Ovary (tissue), 9 donors: ENCODE results near the gene ACOT7. TPM values are rescaled to one million over a fixed set of nuclear protein-coding genes. Genes with fewer than 3 reads are reported as not detected.
A peak's percentile ranks its signal among the peaks of the same experiment; 100 is the strongest.

Source experiments
- DNase-seq, 5 donors: peaks; one replicate each; pipeline ENCODE4 v3.0.0-alpha.2; 2019 to 2020
- H3K27ac ChIP-seq, 2 donors: fragments of 200-600 bp; one replicate each; pipeline versions ENCODE4 v1.5.1 to v1.8.0; 2019 to 2022
- H3K27me3 ChIP-seq: fragments of 200-600 bp; one replicate; pipeline ENCODE4 v1.8.0; 2022
- H3K36me3 ChIP-seq: fragments of 200-600 bp; sonication (generic); one replicate; pipeline ENCODE4 v1.5.1; 2019
- H3K4me1 ChIP-seq: one replicate; pipeline ENCODE4 v1.8.1; 2013; ENCODE audit warnings: mild to moderate bottlenecking, moderate library complexity; ENCODE audit not compliant: insufficient read depth
- H3K4me3 ChIP-seq: fragments of 200-600 bp; sonication (generic); one replicate; pipeline ENCODE4 v1.5.1; 2017
- H3K9me3 ChIP-seq, 2 donors: fragments of 200-600 bp in 1 of 2; sonication (generic) in 1 of 2; one replicate each; pipeline versions ENCODE4 v1.5.1 to v1.8.1; 2013 to 2019; ENCODE audit warnings: mild to moderate bottlenecking in 1 of 2, moderate library complexity in 1 of 2
- CTCF ChIP-seq, 3 donors: fragments of 450-650 bp in 2 of 3; fragments of 200-600 bp in 1 of 3; IDR thresholded peaks; one replicate each; pipeline versions ENCODE4 v1.5.1 to v1.8.0; 2016 to 2022; ENCODE audit warnings: antibody characterized with exemption in 3 of 3, mild to moderate bottlenecking in 1 of 3
- EP300 ChIP-seq: sonication (generic); formaldehyde crosslinking; IDR thresholded peaks from one replicate; pipeline ENCODE4 v1.6.1; 2017; ENCODE audit warnings: antibody characterized with exemption
- POLR2A ChIP-seq: fragments of 450-650 bp; IDR thresholded peaks from one replicate; pipeline ENCODE4 v1.6.1; 2017; ENCODE audit warnings: antibody characterized with exemption, mild to moderate bottlenecking, moderate library complexity
- WGBS, 3 donors: extraction: QIAGEN DNeasy Blood & Tissue Kit in 1 of 3; methylation state at CpG; one replicate each; pipeline versions ENCODE4 v1.1.5 to v1.1.7; 2013 to 2017; 5-methylcytosine and 5-hydroxymethylcytosine counted together
- intact Hi-C, 4 donors: fragments of 100-400 bp; cut with DNase I; formaldehyde crosslinking; loops; one replicate each; pipeline versions ENCODE4 v1.11.0 to v1.15.1; 2022 to 2023
- polyA plus RNA-seq, 2 donors: library from polyadenylated mRNA; stranded (reverse); fragments of 200-250 nt in 1 of 2; fragments of 350-450 nt in 1 of 2; fragmentation: Illumina TruSeq in 1 of 2; extraction: RNeasy Lipid Tissue Mini Kit (QIAGEN cat#74804) in 1 of 2; gene quantifications; one replicate each; pipeline ENCODE4 v1.2.3, GENCODE V29; 2013 to 2014
- total RNA-seq, 7 donors: library from RNA; depleted of rRNA in 2 of 7; stranded (reverse); fragments of >200 nt in 2 of 7; fragmentation: NEBNext Ultra II Directional in 3 of 7; extraction: Animal tissue kit (Norgen Biotek cat#: 25700) in 3 of 7; gene quantifications; one replicate each; pipeline versions ENCODE4 v1.1.0 to v1.2.4, GENCODE V29; 2016 to 2023
- donor health status: DM: no; HTN: no; CAD: no; lungs with moderate emphysema.
- donor health status: DM: no; HTN: no; CAD: no.
- donor health status: Bipolar disorder and iron deficiency.
- donor health status: DM: yes; HTN: yes; CAD: no.
- donor health status: DM: no; HTN: no; CAD: no.
- donor health status: DM: yes; HTN: yes; CAD: no.

Gene ACOT7
- total and polyA plus RNA-seq, 9 donors: 6.4 to 20.7 (median 11.3) TPM

DNA sequence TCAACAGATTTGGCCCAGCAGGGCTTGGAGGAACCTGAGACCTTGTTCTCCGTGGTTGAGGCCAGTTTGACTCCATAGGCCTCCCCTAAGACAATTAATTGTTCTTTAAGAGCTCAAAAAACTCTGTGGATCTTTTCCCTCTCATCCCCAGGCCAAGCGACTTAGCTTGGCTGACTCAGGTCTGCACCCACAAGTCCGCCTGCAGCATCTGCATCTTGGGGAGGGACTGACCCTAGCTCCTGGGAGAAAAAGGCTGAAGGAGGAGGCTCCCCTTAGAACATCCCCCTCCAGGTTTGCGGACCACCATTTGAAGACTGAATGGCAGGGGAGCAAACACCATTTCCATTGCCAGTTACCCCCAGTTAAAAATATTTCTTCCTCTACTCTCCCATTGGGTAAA is 27.7 kb upstream of the ACOT7 start:
- Histone ChIP-seq H3K27ac (no peak overlapping the region), H3K36me3 (no peaks in the 10 kb centered on the region), H3K9me3 (no peaks in the 10 kb centered on the region), H3K4me3 (no peak overlapping the region), H3K4me1 (no peaks in the 10 kb centered on the region), H3K27me3 (peaks cover 16% of the 10 kb centered on the region)
- no peak for DNase-seq
- 51 to 60% (median 58%) methylated on average over 4 of the region's 4 CpGs for WGBS, 3 donors
- TF ChIP-seq POLR2A: no peak
- intact Hi-C loops: no loop called here

- DNase-seq: no peak
- intact Hi-C loops: no loop called here
- Histone ChIP-seq H3K4me1 (no peaks in the 10 kb centered on the region), H3K9me3 (no peaks in the 10 kb centered on the region), H3K36me3 (no peaks in the 10 kb centered on the region), H3K27me3 (peaks cover 12% of the 10 kb centered on the region), H3K4me3 (no peak overlapping the region), H3K27ac (no peak overlapping the region)
- no peak for TF ChIP-seq CTCF (IDR thresholded peaks at IDR 0.05)
- no peak for TF ChIP-seq POLR2A
- TF ChIP-seq EP300: no peak
- WGBS, 3 donors: 6 to 8% (median 6%) methylated on average over 37 to 44 of the region's 44 CpGs
These were observed 27.0 kb upstream of the ACOT7 start for GRCh38 chr1:6420454-6421042.

DNA sequence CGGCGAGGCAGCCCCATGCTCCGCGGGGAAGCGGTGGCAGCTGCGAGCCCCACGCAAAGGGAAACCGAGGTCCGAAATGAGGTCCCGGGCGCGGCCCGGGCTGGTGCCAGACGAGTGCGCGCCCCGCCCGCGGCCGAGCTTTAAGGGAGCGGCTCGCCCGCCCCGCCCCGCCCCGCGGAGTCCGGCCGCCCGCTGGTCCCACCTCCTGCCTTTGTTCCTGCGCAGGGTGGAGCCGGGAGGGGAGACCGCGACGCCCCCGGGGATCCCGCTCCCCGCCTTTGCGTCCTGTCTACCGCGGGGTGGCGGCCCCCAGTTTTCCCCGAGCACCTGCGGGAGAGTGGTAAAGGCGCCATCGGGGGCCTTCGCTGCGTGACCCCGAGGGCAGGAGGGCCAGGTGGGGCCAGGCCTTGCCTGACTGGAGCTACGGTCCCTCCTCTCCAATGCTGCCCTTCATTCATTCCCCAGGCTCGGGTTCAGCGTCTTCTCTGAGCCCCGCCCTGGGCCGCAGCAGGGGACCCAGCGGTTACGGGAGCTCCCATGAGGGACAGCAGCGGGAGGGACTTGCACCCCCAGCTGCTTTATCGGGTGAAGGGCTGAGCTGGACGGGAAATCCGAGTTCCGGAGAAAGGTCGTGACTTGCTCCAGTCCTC is 26.4 kb upstream of the ACOT7 start, which contains the start of gene HES2:
TSS of gene HES2 (minus strand) at position 116 of the 650 bp plus-strand sequence. CDS start at position 17, 99 bp downstream.
- H3K27me3 ChIP-seq: peaks cover 9% of the 10 kb centered on the region
- intact Hi-C loops: loop anchor here in 1 of 4 donors (10.0 kb wide), 1 partner anchor 55 kb away; no protein-coding TSS in a partner anchor
- H3K27ac ChIP-seq: no peak within 1 kb of the TSS
- H3K4me1 ChIP-seq: no peaks in the 10 kb centered on the region
- H3K36me3 ChIP-seq: no peaks in the 10 kb centered on the region
- no peaks in the 10 kb centered on the region for H3K9me3 ChIP-seq
- TF ChIP-seq CTCF (IDR thresholded peaks at IDR 0.05): no peak
- TF ChIP-seq POLR2A: no peak
- no peak for TF ChIP-seq EP300
- 1% methylated on average over 17 to 62 of the region's 62 CpGs for WGBS, 3 donors
- H3K4me3 ChIP-seq: peak within 1 kb of the TSS; percentile 3
- DNase-seq: no peak

- Histone ChIP-seq H3K27ac (no peak overlapping the region), H3K4me1 (no peaks in the 10 kb centered on the region), H3K36me3 (no peaks in the 10 kb centered on the region), H3K9me3 (no peaks in the 10 kb centered on the region), H3K4me3 (peak overlapping the region; percentile 3), H3K27me3 (peaks cover 8% of the 10 kb centered on the region)
- WGBS, 3 donors: 1 to 5% (median 1%) methylated on average over 18 to 48 of the region's 48 CpGs
- TF ChIP-seq POLR2A: no peak
- TF ChIP-seq CTCF (IDR thresholded peaks at IDR 0.05): no peak
- no peak for TF ChIP-seq EP300
- intact Hi-C loops: loop anchor here in 1 of 4 donors (10.0 kb wide), 1 partner anchor 55 kb away; no protein-coding TSS in a partner anchor
- no peak for DNase-seq
These were observed 25.8 kb upstream of the ACOT7 start for GRCh38 chr1:6419397-6419803.
